ENCODE measurements around the gene SYK. TPM values are rescaled to one million over a fixed set of nuclear protein-coding genes. Genes with fewer than 3 reads are reported as not detected.

SYK gene
- total RNA-seq, 1 experiment from 2014 or later = 9.0 TPM

DNA sequence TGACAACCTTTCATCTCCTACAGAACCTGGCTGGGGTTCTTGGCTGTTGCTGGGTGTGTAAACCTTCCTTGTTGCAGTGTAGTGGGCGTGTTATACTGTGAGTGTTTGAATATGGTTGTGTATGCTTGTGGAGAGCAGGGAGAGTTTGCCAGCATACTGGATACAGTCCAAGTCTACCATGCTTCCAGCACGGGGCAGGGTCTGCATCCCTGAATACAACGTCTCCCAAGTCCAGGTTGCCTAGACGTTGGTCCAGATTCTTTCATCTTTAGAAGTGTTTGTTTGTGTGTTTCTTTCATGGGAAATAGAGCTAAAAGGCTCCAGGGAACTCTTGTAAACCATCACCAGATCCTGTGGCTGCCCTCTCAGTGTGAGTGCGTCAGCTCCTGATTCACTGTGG is 46.4 kb downstream of the SYK start:
- ChIA-PET CTCF (no interaction called here), RAD21 (ENCODE audit: low non-redundant PET in 1 of 2, low total read pairs in 2 of 2, uncharacterized antibody in 2 of 2, unreplicated experiment in 2 of 2) (no interaction called here), POLR2A (no interaction called here)
- no peaks in the 10 kb centered on the region for H3K27me3 ChIP-seq (ENCODE audit: insufficient read depth, low read length)
- ATAC-seq = no peak
- H3K36me3 ChIP-seq (ENCODE audit: control insufficient read depth in 1 of 2, insufficient read depth in 2 of 2, low read length in 2 of 2) = no peaks in the 10 kb centered on the region
- H3K4me2 ChIP-seq (ENCODE audit: low read length) = no peak overlapping the region
- H3K4me1 ChIP-seq (ENCODE audit: control insufficient read depth in 1 of 2, insufficient read depth in 2 of 2, low read length in 2 of 2) = no peaks in the 10 kb centered on the region
- no peaks in the 10 kb centered on the region for H4K20me1 ChIP-seq (ENCODE audit: insufficient read depth)
- H3K9ac ChIP-seq (ENCODE audit: low read length) = no peak overlapping the region
- H3K4me3 ChIP-seq (replicated peaks in 1 of 2; ENCODE audit: low read depth in 1 of 2, low read length in 2 of 2) = no peak overlapping the region
- no peaks in the 10 kb centered on the region for H3K79me2 ChIP-seq (ENCODE audit: insufficient read depth, low read length)
- H3K9me2 ChIP-seq (ENCODE audit: insufficient read depth) = no peaks in the 10 kb centered on the region
- TF ChIP-seq CEBPB (IDR thresholded peaks at IDR 0.05; ENCODE audit: low read depth) = no peak
- no peak for TF ChIP-seq POLR2AphosphoS5 (IDR thresholded peaks at IDR 0.05; ENCODE audit: low read depth, low read length)
- TF ChIP-seq YY1 (IDR thresholded peaks at IDR 0.05; ENCODE audit: extremely low read depth, insufficient replicate concordance, low read depth, low read length) = no peak
- TF ChIP-seq EGR1 (IDR thresholded peaks at IDR 0.05; ENCODE audit: low read depth) = no peak
- TF ChIP-seq, protein P1, sequence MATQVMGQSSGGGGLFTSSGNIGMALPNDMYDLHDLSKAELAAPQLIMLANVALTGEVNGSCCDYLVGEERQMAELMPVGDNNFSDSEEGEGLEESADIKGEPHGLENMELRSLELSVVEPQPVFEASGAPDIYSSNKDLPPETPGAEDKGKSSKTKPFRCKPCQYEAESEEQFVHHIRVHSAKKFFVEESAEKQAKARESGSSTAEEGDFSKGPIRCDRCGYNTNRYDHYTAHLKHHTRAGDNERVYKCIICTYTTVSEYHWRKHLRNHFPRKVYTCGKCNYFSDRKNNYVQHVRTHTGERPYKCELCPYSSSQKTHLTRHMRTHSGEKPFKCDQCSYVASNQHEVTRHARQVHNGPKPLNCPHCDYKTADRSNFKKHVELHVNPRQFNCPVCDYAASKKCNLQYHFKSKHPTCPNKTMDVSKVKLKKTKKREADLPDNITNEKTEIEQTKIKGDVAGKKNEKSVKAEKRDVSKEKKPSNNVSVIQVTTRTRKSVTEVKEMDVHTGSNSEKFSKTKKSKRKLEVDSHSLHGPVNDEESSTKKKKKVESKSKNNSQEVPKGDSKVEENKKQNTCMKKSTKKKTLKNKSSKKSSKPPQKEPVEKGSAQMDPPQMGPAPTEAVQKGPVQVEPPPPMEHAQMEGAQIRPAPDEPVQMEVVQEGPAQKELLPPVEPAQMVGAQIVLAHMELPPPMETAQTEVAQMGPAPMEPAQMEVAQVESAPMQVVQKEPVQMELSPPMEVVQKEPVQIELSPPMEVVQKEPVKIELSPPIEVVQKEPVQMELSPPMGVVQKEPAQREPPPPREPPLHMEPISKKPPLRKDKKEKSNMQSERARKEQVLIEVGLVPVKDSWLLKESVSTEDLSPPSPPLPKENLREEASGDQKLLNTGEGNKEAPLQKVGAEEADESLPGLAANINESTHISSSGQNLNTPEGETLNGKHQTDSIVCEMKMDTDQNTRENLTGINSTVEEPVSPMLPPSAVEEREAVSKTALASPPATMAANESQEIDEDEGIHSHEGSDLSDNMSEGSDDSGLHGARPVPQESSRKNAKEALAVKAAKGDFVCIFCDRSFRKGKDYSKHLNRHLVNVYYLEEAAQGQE (IDR thresholded peaks at IDR 0.05; ENCODE audit: low read depth) = no peak
- no peak for TF ChIP-seq CBX3 (IDR thresholded peaks at IDR 0.05; ENCODE audit: low read depth)
- TF ChIP-seq, protein P2, sequence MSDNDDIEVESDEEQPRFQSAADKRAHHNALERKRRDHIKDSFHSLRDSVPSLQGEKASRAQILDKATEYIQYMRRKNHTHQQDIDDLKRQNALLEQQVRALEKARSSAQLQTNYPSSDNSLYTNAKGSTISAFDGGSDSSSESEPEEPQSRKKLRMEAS (IDR thresholded peaks at IDR 0.05) = no peak
- no peak for TF ChIP-seq SP1 (IDR thresholded peaks at IDR 0.05; ENCODE audit: low read depth)
- TF ChIP-seq JUND (IDR thresholded peaks at IDR 0.05) = no peak
- TF ChIP-seq, protein P3, sequence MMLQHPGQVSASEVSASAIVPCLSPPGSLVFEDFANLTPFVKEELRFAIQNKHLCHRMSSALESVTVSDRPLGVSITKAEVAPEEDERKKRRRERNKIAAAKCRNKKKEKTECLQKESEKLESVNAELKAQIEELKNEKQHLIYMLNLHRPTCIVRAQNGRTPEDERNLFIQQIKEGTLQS (IDR thresholded peaks at IDR 0.05) = no peak
- no peak for TF ChIP-seq ZNF274 (IDR thresholded peaks at IDR 0.05; ENCODE audit: low read depth, low read length)
- no peak for TF ChIP-seq FOSL1 (IDR thresholded peaks at IDR 0.05; ENCODE audit: low read depth)
- no peaks in the 10 kb centered on the region for H3K9me3 ChIP-seq (ENCODE audit: control insufficient read depth in 1 of 2, insufficient read depth in 1 of 2, low read depth in 1 of 2, low read length in 2 of 2)
- BruUV-seq (replicated peaks) = no TSS peak
- intact Hi-C loops (cut with micrococcal nuclease) = no loop called here
- H2AFZ ChIP-seq (ENCODE audit: low read depth, low read length, poor library complexity, severe bottlenecking) = no peak overlapping the region
- no peak overlapping the region for H3K27ac ChIP-seq (ENCODE audit: low read depth, low read length)
- no peak for DNase-seq (ENCODE audit: low read depth, low spot score)

Data from HCT116 (cell line).